GM19025 (cell line): ENCODE measurements around the gene OR4K1.
"Not testable (repeated sequence)": the region's sequence is repeated elsewhere in the genome, so short reads cannot be mapped to it uniquely, and the experiment has no call there.

ENCODE experiments used
- ATAC-seq: cut with Tn5 transposase; IDR thresholded peaks from one replicate; pipeline ENCODE4 v1.9.1; 2021; ENCODE audit warnings: mild to moderate bottlenecking, low read depth, moderate library complexity; ENCODE audit not compliant: unreplicated experiment

Gene OR4K1

DNA sequence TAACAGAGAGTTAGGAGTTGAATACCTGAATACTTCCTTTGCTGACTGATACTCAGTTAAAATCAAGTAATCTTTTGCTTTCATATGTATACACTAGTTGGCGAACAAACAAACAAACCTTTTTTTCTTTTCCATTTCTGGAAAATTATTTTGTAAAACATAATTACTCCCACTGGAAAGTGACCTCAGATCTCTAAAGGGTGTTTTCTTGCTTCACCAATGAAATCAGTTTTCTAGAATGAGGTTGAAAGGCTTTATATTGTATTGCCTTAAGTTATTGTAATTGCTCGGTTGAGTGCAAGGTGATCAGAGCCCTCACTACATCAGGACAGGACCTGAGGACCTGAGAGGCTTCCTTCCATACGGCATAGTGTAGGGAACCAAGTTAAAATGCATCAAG is at the start of gene OR4K1:
TSS of gene OR4K1 (plus strand) at position 301 of the 400 bp plus-strand sequence. CDS start 4,750 bp downstream, outside the sequence.
- no peak for ATAC-seq

DNA sequence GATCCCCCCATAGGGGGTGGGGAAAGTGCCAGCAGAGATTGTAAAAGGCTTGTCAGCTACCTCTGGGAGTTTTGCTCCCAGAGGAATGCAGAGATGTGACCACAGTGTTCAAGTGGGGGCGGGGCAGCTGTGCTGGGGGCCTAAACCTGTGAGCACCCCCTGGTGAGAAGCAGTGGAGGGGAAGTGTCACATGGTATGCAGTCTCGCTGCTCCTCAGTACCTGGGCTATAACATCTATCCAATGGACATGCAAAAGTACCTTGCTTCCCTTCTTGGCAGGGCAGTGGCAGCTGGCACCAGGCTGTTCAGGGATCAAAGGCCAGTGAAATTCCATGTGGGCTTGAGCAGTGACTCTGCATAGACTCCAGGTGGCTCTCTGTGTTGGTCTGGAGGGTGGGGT is 35.4 kb upstream of the OR4K1 start:
- no peak for ATAC-seq

DNA sequence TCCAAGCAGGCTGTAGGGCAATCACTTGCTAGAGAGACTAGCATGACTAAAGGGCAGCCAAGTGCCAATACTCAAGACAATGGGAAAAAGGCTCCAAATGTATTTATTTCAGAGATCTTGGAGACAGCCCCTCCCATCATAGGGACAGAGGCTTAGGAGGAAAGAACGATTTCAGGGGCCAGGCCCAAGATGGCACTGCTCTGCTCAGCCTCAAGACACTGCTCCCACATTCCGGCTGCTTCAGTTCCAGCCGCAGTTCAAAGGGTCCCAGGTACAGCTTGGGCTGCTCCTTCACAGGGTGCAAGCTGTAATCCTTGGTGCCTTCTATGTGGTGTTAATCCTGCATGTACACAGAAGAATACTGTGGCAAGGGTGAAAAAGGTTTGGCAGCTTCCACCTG is 29.7 kb upstream of the OR4K1 start:
- no peak for ATAC-seq

DNA sequence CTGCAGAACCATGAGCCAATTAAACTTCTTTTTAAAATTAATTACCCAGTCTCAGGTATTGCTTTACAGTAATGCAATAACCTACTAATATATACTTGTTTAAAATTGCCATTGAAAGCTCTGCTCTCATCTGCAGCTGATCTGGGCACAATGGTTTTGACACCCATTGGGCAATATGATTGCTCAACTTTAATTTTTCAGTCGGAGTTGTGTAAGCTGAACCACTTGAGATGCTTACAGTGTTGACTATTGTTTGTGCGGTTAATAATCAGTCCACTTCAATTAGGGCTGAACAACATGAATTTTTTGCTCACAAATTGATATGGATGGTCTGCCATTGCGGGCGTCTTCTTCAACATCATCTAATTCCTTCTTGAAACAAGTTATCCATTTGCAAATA is 28.3 kb upstream of the OR4K1 start:
- ATAC-seq: no peak

DNA sequence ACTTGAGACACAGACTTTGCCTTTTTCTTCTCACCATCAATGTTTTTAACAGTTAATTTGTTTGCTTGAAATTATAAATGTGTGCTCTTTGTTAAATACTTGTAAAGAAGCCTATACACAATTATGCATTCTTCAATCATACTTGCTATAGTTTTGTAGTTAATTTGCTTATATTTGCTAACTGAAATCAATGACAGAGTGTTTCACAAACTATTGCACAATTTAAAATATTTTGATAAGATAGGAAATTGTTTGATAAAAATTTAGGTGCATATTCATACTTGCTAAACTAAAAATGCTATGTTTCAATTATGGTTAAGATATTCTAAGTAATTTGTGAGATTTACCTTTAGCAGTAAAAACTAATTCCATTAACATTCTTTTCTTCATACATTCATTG is 24.1 kb upstream of the OR4K1 start:
- no peak for ATAC-seq

- no peak for ATAC-seq
These were observed 19.6 kb upstream of the OR4K1 start for GRCh38 chr14:19911114-19911513.

DNA sequence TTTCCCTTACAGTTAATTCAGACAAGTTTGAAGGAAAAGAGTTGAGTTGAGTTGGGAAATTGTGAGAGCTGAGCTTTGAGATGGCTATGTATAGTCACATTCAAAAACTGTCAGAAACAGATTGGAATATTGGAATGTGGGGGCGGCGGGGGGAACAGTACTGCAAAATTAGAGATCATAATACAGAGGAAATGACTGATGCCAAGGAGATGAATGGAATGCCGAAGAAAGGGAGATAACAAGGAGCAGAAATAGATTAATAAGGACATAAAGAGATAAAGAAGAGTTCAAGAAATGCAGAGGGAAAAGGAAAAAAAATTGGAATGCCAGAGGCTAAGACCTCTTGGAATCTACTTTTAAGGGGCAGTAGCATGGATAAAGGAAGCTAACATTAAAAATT is 13.5 kb upstream of the OR4K1 start:
- no peak for ATAC-seq

- no peak for ATAC-seq
These were observed 12.7 kb upstream of the OR4K1 start for GRCh38 chr14:19917955-19918518.

DNA sequence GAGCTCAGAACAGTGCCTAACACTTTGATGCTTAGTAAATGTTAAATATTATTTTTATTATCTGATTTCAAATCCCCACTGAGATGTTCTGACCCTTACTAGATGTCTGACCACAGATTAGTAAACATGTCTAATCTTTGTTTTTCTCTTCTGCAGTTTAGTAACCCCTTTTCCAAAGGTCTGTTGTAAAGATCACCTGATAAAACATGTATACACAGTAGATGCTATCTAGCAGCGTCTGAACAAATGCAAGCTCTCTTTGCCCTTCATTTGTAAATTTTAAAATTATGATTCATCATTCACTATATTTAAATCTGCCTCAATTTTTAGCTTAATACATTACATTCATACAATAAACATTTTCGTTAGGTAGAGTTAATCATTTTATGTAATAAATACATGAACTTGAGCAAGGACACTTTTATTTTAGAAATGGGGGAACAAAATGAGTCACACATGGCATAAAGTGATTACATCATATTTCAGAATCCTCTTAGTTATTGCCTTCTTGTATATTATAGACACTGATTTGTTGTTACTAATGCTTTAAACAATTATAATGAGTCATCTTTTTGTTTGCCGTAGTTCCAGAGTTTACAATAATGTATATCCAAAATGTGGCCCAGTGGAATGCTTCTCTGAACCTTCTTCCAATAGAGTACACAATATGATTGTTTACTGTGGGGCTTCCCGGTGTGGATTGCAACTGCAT is 12.0 kb upstream of the OR4K1 start:
- no peak for ATAC-seq

DNA sequence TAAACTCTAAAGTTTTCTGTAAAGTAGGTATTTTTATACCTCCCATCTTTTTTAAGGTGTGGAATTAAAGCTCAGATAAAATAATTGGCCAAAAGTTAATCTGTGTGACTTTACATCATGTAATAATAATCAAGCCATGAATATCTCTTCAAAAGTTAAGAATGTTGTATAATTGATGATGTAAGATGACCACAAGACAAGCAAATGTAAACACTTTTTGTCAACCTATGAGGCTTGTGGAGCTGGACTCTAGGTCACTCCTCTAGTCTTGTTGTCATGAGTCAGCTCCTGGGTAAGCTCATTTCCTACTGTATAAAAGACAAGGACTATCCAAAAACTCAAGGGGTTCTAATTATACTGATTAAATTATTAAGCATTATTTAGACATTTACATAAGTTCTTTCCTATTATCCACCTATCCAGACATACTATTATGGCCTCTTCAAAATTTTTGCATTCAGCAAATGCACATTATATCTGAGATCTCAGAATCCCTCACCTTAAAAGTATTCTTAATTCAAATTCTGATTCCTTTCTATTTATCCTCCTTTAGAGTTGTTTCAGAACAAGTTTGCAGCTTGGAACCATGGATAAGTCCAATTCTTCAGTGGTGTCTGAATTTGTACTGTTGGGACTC is 10.6 kb upstream of the OR4K1 start, which contains the start of gene OR4K5:
TSS of gene OR4K5 (plus strand) at position 587 of the 637 bp plus-strand sequence. CDS start at position 587, 0 bp downstream.
- ATAC-seq: no peak

GRCh38 chr14:19941668-19942067 is 11.0 kb downstream of the OR4K1 start:
- no peak for ATAC-seq

DNA sequence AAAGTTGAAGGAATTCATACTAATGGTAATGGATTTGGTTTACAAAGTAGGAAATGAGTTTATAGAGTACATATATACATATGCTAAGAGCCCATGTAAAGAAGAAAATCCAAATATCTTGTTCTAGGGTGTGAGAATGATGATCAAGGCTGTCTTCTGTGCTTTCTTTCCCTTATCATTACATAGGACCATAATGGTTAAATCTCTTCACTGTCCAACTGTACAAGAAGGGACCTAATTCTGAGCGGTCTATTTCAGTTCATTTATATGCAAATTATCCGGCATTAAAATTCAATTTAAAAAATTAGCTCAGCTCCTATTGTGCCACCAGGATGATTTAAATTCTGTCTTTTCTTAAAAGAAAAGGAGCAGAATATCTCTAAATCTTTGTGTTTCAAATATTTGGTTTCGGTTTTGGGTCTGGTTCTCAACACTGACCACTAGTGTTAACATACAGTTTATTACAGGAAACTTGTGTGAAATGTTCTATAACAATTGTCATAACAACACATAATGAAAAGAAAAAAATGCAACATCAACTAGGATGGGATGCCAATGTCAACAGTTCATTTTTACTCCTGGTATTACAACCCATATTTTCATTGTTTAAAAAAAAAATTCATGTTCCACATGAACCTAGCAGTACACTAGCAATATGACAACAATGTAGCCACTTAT is 16.8 kb downstream of the OR4K1 start:
- no peak for ATAC-seq

- no peak for ATAC-seq
These were observed 18.5 kb downstream of the OR4K1 start for GRCh38 chr14:19949218-19949617.

GRCh38 chr14:19969735-19970134 is 39.0 kb downstream of the OR4K1 start:
- ATAC-seq: not testable (repeated sequence)

DNA sequence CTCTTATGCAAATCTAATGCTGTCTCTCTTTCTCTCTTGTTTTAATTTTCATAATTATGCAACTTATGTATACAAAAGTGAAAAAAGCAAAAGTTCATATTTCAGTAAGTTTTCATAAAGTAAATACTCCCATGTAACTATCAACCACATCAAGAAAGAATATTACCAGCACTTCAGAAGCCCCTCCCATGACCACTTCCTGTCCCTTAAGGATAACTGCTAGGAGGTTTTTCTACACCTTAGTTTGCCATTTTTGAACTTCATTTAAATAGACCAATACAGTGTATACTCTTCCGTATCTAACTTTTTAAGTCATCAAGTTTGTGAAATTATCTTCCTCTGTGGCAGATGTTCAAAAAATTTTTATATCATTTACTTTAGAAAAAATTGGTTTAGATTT is 44.1 kb downstream of the OR4K1 start:
- ATAC-seq: no peak

DNA sequence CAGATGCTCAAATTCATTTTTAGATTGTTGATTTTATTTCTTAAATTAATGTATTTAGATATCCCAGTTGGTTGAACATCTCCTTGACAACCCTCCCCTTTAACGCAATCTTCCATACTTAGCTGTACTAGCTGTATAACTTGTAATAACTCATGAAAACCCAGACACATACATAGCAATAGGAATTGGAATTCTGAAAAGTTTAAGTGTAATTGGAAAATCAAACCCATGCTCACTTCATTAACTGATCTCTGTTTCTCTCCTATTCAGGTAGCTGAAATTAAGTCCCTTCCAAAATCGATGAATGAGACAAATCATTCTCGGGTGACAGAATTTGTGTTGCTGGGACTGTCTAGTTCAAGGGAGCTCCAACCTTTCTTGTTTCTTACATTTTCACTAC is 44.6 kb downstream of the OR4K1 start, which contains the start of gene OR4K15:
TSS of gene OR4K15 (plus strand) at position 301 of the 400 bp plus-strand sequence. CDS start at position 301, 0 bp downstream.
- ATAC-seq: no peak
